ENCODE data around the gene GAGE10.

- no peak for TF ChIP-seq POLR2A (IDR thresholded peaks at IDR 0.05)
- no peak for TF ChIP-seq CTCF (IDR thresholded peaks at IDR 0.05)
These were observed 39.8 kb upstream of the GAGE10 start for GRCh38 chrX:49263631-49264030.

Measured in right lobe of liver (tissue), 4 donors.